Neural crest cell (in vitro differentiated cells): Measurements from ENCODE around the gene WDR38. TPM values are rescaled to one million over a fixed set of nuclear protein-coding genes. Genes with fewer than 3 reads are reported as not detected.

Source experiments
- DNase-seq: peaks from one replicate; pipeline ENCODE4 v3.0.0; 2021; ENCODE audit warnings: low read depth, mixed read lengths, low spot score
- H3K27ac Mint-ChIP-seq: one replicate; pipeline ENCODE4 v1.8.0; 2021; ENCODE audit warnings: mild to moderate bottlenecking, mixed read lengths; ENCODE audit not compliant: unreplicated experiment
- H3K27me3 Mint-ChIP-seq: 2 replicates; pipeline ENCODE4 v1.8.0; 2021; ENCODE audit warnings: low read depth, mild to moderate bottlenecking, mixed read lengths
- H3K36me3 Mint-ChIP-seq: 2 replicates; pipeline ENCODE4 v1.8.0; 2021; ENCODE audit warnings: low read depth, mild to moderate bottlenecking, mixed read lengths
- H3K4me1 Mint-ChIP-seq: 2 replicates; pipeline ENCODE4 v1.8.0; 2021; ENCODE audit warnings: mixed read lengths
- H3K4me3 Mint-ChIP-seq: one replicate; pipeline ENCODE4 v1.8.0; 2021; ENCODE audit warnings: mild to moderate bottlenecking, mixed read lengths
- H3K9me3 Mint-ChIP-seq: 2 replicates; pipeline ENCODE4 v1.8.0; 2021; ENCODE audit warnings: mixed read lengths
- total RNA-seq: library from RNA; stranded (reverse); gene quantifications from 2 replicates; pipeline ENCODE4 v1.2.1, GENCODE V29; 2021
- TF ChIP-seq, protein P1 (sequence below): fragments of 200-600 bp; sonication (generic); conservative IDR thresholded peaks from 2 replicates; pipeline ENCODE4 v1.5.0; 2021; ENCODE audit warnings: antibody characterized with exemption, mild to moderate bottlenecking

WDR38 gene
- total RNA-seq, 1 donor from 2014 or later: not detected

DNA sequence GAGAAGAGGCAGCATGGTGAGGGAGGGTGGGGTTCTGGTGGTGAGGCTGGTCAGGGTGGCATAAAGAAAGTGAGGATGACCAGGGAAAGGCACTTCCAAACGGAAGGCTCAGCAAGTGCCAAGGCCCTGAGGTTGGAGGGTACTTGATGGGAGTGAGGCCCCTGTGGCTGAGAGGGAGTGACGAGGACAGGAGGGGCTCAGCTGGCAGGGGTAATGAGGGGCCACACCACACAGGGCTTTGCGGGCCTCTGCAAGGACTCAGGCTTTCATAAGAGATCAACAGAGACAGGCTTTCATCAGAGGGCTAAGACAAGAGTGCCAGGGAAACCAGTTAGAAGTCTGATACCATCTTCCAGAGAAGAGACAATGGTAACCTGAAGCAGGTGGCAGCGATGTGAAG lies 32.3 kb downstream of the WDR38 start:
- TF ChIP-seq, protein P1, sequence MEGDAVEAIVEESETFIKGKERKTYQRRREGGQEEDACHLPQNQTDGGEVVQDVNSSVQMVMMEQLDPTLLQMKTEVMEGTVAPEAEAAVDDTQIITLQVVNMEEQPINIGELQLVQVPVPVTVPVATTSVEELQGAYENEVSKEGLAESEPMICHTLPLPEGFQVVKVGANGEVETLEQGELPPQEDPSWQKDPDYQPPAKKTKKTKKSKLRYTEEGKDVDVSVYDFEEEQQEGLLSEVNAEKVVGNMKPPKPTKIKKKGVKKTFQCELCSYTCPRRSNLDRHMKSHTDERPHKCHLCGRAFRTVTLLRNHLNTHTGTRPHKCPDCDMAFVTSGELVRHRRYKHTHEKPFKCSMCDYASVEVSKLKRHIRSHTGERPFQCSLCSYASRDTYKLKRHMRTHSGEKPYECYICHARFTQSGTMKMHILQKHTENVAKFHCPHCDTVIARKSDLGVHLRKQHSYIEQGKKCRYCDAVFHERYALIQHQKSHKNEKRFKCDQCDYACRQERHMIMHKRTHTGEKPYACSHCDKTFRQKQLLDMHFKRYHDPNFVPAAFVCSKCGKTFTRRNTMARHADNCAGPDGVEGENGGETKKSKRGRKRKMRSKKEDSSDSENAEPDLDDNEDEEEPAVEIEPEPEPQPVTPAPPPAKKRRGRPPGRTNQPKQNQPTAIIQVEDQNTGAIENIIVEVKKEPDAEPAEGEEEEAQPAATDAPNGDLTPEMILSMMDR: no peak
- H3K4me3 Mint-ChIP-seq: no peak overlapping the region
- H3K9me3 Mint-ChIP-seq: no peaks in the 10 kb centered on the region
- no peaks in the 10 kb centered on the region for H3K27me3 Mint-ChIP-seq
- H3K36me3 Mint-ChIP-seq: peaks cover 6% of the 10 kb centered on the region
- H3K27ac Mint-ChIP-seq: peak overlapping the region; percentile 14
- H3K4me1 Mint-ChIP-seq: no peaks in the 10 kb centered on the region
- DNase-seq: no peak

DNA sequence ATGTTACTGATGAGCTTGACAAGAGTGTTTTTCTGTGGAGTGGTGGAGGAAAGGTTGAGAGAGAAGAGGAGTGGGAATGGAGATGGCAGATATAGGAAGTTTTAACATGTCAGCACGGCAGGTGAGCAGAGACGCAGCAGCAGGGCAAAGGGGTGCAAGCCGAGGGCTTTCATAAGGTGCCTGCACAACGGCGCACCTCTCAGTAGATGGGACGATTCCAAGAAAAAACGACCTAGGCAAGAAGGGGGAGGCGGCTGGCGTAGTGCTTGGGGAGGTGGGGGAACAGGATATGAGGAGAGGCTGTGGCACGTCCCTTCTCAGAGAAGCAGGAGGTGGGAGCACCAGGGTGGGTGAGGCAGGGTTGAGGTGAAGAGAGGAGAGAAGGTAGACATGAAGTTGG lies 33.2 kb downstream of the WDR38 start:
- Mint-ChIP-seq H3K27ac (no peak overlapping the region), H3K4me3 (no peak overlapping the region), H3K36me3 (peaks cover 7% of the 10 kb centered on the region), H3K9me3 (no peaks in the 10 kb centered on the region), H3K27me3 (no peaks in the 10 kb centered on the region), H3K4me1 (no peaks in the 10 kb centered on the region)
- TF ChIP-seq, protein P1: no peak
- no peak for DNase-seq

DNA sequence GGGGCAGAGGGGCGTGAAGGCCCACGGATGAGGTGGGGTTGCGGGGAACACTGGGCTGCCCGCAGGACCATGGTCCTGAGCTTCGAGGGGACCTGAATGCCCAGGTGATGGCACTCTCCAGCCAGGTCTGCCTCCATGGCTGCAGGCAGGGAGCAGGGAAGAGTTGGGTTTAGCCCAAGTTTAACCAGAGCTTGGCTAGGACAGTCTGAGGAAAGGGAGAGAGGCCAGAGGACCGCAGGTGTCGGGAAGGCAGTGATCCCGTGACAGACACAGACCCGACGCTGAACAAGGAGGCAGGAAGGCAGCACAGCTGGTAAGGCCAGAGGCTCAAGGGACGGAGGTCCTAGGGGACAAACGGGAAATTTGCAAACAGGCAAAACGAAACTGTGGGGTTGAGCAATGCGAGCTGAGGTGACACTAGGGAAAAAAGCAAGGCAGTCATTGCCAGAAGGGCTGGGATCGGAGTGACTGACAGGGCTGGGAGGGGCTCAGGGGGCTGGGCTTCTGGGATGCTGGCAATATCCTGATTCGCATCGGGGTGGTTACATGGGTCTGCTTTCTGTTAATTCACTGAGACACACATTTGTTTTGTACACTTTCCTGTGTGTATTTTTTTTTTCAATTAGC lies 33.7 kb downstream of the WDR38 start:
- no peak overlapping the region for H3K4me3 Mint-ChIP-seq
- no peaks in the 10 kb centered on the region for H3K27me3 Mint-ChIP-seq
- peaks cover 7% of the 10 kb centered on the region for H3K36me3 Mint-ChIP-seq
- DNase-seq: no peak
- no peaks in the 10 kb centered on the region for H3K4me1 Mint-ChIP-seq
- TF ChIP-seq, protein P1: no peak
- H3K27ac Mint-ChIP-seq: no peak overlapping the region
- H3K9me3 Mint-ChIP-seq: no peaks in the 10 kb centered on the region

DNA sequence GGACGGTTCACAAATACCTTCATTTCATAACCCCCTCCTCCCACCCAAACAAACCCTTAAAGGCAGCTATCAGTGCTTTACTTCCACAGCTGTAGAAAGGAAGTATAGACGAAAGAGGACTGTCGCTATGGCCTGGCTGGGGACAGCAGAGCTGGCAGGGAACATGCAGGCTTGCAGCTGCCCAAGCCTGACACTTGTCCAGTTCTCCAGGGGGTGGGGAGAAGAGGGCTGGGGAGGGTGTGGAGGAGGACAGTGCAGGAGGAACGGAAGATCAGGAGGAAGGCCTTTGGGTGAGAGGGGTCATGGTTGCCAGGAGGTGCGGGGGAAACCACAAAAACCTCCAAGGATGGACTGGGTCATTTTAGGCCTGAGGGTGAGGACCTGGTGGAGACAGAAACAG lies 34.6 kb downstream of the WDR38 start:
- no peak for DNase-seq
- Mint-ChIP-seq H3K4me1 (no peaks in the 10 kb centered on the region), H3K36me3 (peaks cover 7% of the 10 kb centered on the region), H3K27me3 (no peaks in the 10 kb centered on the region), H3K4me3 (no peak overlapping the region), H3K9me3 (no peaks in the 10 kb centered on the region), H3K27ac (no peak overlapping the region)
- TF ChIP-seq, protein P1: no peak

DNA sequence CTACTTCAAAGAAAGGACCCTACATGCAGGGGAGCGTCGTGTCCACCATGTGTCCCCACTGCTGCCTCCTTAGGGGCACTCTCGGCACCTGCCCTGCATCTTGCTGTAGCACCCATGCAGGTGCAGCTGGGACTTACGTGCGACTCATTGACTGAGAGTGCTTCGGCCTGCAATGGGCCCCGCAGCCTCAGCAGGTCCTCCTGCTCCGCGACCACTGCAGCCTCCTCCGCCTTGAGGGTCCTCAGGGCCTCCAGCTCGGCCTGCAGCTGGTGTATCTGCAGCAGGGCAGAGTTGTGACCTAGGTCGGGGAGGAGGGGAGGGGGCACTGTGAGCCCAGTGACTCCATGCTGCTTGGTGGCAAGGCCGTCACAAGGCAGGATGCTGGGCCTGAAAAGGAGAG lies 35.7 kb downstream of the WDR38 start:
- H3K4me3 Mint-ChIP-seq: no peak overlapping the region
- peaks cover 10% of the 10 kb centered on the region for H3K36me3 Mint-ChIP-seq
- no peaks in the 10 kb centered on the region for H3K9me3 Mint-ChIP-seq
- DNase-seq: no peak
- no peaks in the 10 kb centered on the region for H3K27me3 Mint-ChIP-seq
- TF ChIP-seq, protein P1: no peak
- no peaks in the 10 kb centered on the region for H3K4me1 Mint-ChIP-seq
- no peak overlapping the region for H3K27ac Mint-ChIP-seq
